Measurements from ENCODE around the gene KDM2A.

DNA sequence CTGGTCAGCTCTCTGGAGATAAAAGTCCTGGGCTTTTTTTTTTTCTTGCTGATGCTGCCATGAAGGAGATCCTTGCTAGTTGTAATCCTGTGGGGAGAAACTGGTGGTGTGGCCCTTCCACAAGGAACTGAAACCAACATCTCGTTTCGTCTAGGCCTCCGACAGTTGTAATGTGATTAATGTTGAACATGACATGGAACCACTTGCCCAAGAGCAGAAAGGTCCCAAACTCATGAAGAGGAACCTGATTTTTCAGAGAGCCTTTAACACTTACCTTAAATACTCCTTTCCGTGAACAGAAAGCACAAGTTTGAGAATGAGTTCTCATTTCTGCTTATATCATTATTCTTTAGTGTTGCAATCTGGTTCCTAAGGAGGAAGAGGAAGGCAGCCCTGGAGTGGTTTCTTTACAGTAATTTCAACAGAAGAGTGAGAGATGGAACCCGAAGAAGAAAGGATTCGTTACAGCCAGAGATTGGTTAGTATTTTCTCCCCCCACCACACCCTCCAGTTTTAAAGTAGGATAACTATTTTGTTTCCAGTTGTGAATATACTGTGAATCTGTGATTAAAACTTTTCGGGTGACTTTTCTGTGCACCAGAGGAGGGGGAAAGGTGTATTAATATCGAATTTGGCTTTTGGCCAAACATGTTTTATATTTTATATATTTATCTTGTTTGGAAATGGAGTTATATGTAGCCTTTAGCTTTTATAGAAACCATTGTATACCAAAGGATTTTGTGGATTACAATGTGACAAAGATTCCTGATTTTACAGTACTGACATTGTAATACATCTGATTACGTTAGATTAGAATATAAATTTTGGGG lies 2.0 kb downstream of the KDM2A start:
- TF ChIP-seq, protein P1, sequence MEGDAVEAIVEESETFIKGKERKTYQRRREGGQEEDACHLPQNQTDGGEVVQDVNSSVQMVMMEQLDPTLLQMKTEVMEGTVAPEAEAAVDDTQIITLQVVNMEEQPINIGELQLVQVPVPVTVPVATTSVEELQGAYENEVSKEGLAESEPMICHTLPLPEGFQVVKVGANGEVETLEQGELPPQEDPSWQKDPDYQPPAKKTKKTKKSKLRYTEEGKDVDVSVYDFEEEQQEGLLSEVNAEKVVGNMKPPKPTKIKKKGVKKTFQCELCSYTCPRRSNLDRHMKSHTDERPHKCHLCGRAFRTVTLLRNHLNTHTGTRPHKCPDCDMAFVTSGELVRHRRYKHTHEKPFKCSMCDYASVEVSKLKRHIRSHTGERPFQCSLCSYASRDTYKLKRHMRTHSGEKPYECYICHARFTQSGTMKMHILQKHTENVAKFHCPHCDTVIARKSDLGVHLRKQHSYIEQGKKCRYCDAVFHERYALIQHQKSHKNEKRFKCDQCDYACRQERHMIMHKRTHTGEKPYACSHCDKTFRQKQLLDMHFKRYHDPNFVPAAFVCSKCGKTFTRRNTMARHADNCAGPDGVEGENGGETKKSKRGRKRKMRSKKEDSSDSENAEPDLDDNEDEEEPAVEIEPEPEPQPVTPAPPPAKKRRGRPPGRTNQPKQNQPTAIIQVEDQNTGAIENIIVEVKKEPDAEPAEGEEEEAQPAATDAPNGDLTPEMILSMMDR (IDR thresholded peaks at IDR 0.05): no peak
- peak; percentile 41 for TF ChIP-seq POLR2A (IDR thresholded peaks at IDR 0.05)
